Gastroesophageal sphincter (tissue), 3 donors: ENCODE data around the gene TTL.

Experiments
- CTCF ChIP-seq, 4 experiments: fragments of 200-600 bp in 2 of 4; fragments of 450-650 bp in 2 of 4; sonication (generic) in 1 of 4; IDR thresholded peaks; one replicate each; pipeline ENCODE4 v1.5.1; 2017 to 2019; ENCODE audit warnings: antibody characterized with exemption in 4 of 4, mild to moderate bottlenecking in 2 of 4, moderate library complexity in 2 of 4
- EP300 ChIP-seq: sonication (generic); formaldehyde crosslinking; IDR thresholded peaks from one replicate; pipeline ENCODE4 v1.6.1; 2017; ENCODE audit warnings: antibody characterized with exemption, mild to moderate bottlenecking

- TF ChIP-seq EP300 (no peak), CTCF (IDR thresholded peaks at IDR 0.05) (peak in 1 of 4 experiments; percentile 16)
Observed at GRCh38 chr2:112481528-112482233, at the start of gene TTL.
